Activated T-cell treated with anti-CD3 and anti-CD28 coated beads, Interleukin-2, amount 50 U/mL, for 4 hours (primary cell): Measurements from ENCODE around the gene VPS26A. TPM values are rescaled to one million over a fixed set of nuclear protein-coding genes. Genes with fewer than 3 reads are reported as not detected.
A peak's percentile ranks its signal among the peaks of the same experiment; 100 is the strongest.

Source experiments
- ATAC-seq, 2 donors: fragments of 200-7000 bp; cut with Tn5 transposase; one replicate each; pipeline ENCODE4 v1.10.0; 2021
- DNase-seq: peaks from one replicate; pipeline ENCODE4 v3.0.0-alpha.2; 2020
- H3K27me3 Mint-ChIP-seq: one replicate; pipeline ENCODE4 v1.8.0; 2021; ENCODE audit warnings: low read depth, mixed read lengths
- H3K36me3 Mint-ChIP-seq: one replicate; pipeline ENCODE4 v1.8.0; 2022; ENCODE audit warnings: mixed read lengths; ENCODE audit not compliant: insufficient read depth
- H3K4me1 Mint-ChIP-seq: one replicate; pipeline ENCODE4 v1.8.0; 2021; ENCODE audit warnings: low read depth, mixed read lengths
- H3K4me3 Mint-ChIP-seq: one replicate; pipeline ENCODE4 v1.8.0; 2021; ENCODE audit warnings: mild to moderate bottlenecking, moderate library complexity, mixed read lengths
- H3K9me3 Mint-ChIP-seq: one replicate; pipeline ENCODE4 v1.8.0; 2021; ENCODE audit warnings: mixed read lengths
- total RNA-seq, 3 donors: library from RNA; stranded (reverse); gene quantifications; one replicate each; pipeline ENCODE4 v1.2.1, GENCODE V29; 2021

Gene VPS26A
- total RNA-seq, 3 donors from 2014 or later = 25.9 to 30.5 (median 29.9) TPM

DNA sequence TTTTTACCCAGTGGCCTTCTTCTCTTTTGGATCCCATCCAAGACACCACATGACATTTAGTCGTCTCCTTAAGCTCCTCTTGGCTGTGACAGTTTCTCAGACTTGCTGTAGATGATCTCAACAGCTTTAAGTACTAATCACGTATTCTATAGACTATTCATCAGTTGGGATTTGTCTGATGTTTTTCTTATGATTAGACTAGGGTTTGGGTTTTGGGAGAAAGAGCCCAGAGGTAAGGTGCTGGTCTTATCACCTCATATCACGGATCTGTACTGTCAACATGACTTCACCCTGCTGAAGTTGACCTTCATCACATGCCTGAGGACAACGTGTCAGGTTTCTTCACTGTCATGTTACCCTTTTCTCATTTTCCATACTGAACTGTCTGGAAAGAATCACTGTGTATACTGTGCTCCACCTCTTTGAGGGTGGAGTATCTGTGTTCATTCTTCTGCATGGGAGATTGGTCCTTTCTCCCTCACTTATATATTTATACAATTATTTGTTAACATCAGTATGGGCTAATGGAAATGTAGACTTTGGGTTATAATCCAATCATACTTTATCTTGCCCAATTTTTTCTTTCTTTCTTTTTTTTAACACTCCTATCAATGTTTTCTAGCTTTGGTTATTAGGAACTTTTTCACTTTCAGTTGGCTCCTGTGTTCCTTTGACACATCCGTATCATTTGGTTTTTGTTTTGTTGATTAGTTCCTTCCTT lies 89.8 kb downstream of the VPS26A start:
- H3K27me3 Mint-ChIP-seq = no peaks in the 10 kb centered on the region
- ATAC-seq (no peak), DNase-seq (no peak)
- H3K4me1 Mint-ChIP-seq = peaks cover 19% of the 10 kb centered on the region
- H3K9me3 Mint-ChIP-seq = no peaks in the 10 kb centered on the region
- peaks cover 6% of the 10 kb centered on the region for H3K36me3 Mint-ChIP-seq
- no peak overlapping the region for H3K4me3 Mint-ChIP-seq

GRCh38 chr10:69214666-69215131 lies 90.7 kb downstream of the VPS26A start:
- peak in 1 of 2 donors; percentile 53 for ATAC-seq
- Mint-ChIP-seq H3K4me1 (peaks cover 19% of the 10 kb centered on the region), H3K36me3 (no peaks in the 10 kb centered on the region), H3K9me3 (no peaks in the 10 kb centered on the region), H3K4me3 (no peak overlapping the region), H3K27me3 (no peaks in the 10 kb centered on the region)
- no peak for DNase-seq

DNA sequence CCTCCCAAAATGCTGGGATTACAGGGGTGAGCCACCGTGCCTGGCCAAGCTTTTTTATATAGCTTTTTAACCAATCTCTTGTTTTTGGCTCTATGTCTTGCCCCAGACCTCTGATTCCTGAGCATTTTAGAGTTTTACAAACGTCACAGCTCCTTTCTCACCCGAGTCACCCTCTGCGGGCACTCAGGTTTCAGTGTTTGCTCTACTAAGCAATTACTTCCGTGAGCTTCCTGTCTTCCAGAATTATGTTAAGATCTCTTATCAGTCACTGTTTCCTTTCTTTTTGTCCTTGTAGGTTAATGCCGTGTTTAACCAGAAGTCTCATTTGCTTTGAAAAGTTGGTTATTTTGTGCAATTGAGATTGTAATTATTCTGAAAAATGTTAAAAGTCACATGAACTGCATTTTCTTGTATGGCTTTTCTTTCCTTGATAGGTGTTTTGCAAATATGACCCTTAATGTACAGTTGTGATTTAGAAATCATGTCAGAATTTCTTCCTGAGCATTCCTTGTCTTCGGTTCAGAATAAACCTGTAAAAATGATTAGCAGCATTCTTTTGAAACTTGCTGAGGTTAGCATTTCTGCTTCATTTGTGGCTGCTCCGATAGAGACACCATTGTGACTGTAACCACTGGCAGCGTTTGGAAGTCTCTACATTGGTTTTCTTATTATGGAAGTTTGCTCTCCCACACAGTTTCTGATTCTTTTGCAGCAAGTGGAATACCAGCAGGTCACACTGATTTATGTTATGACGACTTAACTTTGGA lies 91.6 kb downstream of the VPS26A start:
- DNase-seq (no peak), ATAC-seq (peak; percentile 46 to 76)
- no peaks in the 10 kb centered on the region for H3K36me3 Mint-ChIP-seq
- no peak overlapping the region for H3K4me3 Mint-ChIP-seq
- H3K4me1 Mint-ChIP-seq = peaks cover 21% of the 10 kb centered on the region
- H3K9me3 Mint-ChIP-seq = no peaks in the 10 kb centered on the region
- H3K27me3 Mint-ChIP-seq = no peaks in the 10 kb centered on the region

GRCh38 chr10:69216577-69217118 lies 92.7 kb downstream of the VPS26A start:
- no peaks in the 10 kb centered on the region for H3K9me3 Mint-ChIP-seq
- ATAC-seq (no peak), DNase-seq (no peak)
- H3K4me3 Mint-ChIP-seq = no peak overlapping the region
- peaks cover 24% of the 10 kb centered on the region for H3K4me1 Mint-ChIP-seq
- no peaks in the 10 kb centered on the region for H3K36me3 Mint-ChIP-seq
- no peaks in the 10 kb centered on the region for H3K27me3 Mint-ChIP-seq

DNA sequence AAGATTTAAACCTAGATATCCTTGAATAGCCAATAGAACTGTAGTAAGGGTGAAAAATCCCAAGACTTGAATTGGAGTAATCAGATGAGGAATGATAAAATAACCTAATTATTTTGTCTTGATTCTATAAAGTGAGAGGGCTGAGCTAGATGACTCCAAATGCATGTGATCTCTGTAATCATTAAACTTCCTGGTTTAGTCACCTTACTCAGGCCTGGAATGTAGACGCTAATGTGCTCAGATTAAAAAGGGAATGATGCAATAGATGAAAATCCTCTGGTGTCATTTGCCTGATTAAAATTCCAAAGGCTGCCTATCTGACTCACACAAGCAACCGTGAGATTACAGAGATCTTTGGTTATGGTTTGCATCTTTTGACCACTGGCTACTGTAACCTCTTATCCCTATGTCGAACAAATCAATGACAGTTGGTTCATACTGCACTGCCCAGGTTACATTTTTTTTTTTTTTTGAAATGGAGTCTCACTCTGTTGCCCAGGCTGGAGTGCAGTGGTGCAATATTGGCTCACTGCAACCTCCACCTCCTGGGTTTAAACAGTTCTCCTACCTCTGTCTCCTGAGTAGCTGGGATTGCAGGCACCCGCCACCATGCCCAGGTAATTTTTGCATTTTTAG lies 93.3 kb downstream of the VPS26A start:
- no peak for DNase-seq
- H3K36me3 Mint-ChIP-seq = no peaks in the 10 kb centered on the region
- H3K4me3 Mint-ChIP-seq = no peak overlapping the region
- no peaks in the 10 kb centered on the region for H3K9me3 Mint-ChIP-seq
- ATAC-seq = no peak
- peaks cover 30% of the 10 kb centered on the region for H3K4me1 Mint-ChIP-seq
- H3K27me3 Mint-ChIP-seq = no peaks in the 10 kb centered on the region

- ATAC-seq (no peak), DNase-seq (no peak)
- H3K27me3 Mint-ChIP-seq = no peaks in the 10 kb centered on the region
- peaks cover 41% of the 10 kb centered on the region for H3K4me1 Mint-ChIP-seq
- no peak overlapping the region for H3K4me3 Mint-ChIP-seq
- H3K9me3 Mint-ChIP-seq = no peaks in the 10 kb centered on the region
- no peaks in the 10 kb centered on the region for H3K36me3 Mint-ChIP-seq
Measured at GRCh38 chr10:69218831-69219230, 94.9 kb downstream of the VPS26A start.

- ATAC-seq (no peak), DNase-seq (no peak)
- Mint-ChIP-seq H3K27me3 (no peaks in the 10 kb centered on the region), H3K4me1 (peaks cover 37% of the 10 kb centered on the region), H3K36me3 (no peaks in the 10 kb centered on the region), H3K9me3 (no peaks in the 10 kb centered on the region), H3K4me3 (no peak within 1 kb of the TSS)
Measured at GRCh38 chr10:69220041-69220451, 96.1 kb downstream of the VPS26A start, which contains the start of gene HKDC1. TSS of gene HKDC1 (plus strand) at chr10:69220332. CDS start at chr10:69220436, 104 bp downstream.

DNA sequence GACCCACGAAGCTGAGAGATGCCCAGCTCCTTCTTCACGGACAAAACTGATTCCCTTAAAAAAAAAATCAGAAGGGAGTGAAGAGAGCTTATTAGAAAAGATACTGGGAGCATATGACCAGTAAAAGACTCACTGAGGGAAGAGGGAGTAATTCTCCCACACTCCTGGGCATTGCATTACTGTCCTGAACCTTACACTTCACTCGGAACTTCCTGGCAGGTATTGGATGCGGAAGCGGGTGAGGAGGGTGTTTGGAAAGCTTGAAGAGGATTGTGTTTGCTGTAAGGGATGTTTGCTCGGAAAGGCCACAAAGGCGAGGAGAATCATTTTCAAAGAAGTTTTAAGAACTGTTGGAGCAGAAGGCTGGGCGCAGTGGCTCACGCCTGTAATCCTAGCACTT lies 96.5 kb downstream of the VPS26A start:
- H3K36me3 Mint-ChIP-seq = no peaks in the 10 kb centered on the region
- no peaks in the 10 kb centered on the region for H3K9me3 Mint-ChIP-seq
- no peak overlapping the region for H3K4me3 Mint-ChIP-seq
- DNase-seq (no peak), ATAC-seq (no peak)
- peaks cover 37% of the 10 kb centered on the region for H3K4me1 Mint-ChIP-seq
- no peaks in the 10 kb centered on the region for H3K27me3 Mint-ChIP-seq

Other genes with a start within 250 kb of the VPS26A start
- gene DDX50, start 222.9 kb upstream of the VPS26A start, total RNA-seq = 10 to 100 TPM; 42.4 to 52.8 (median 43.7) TPM
- 100 to 1,000 TPM; 443 to 481 (median 460) TPM for gene DDX21, start 168.0 kb upstream of the VPS26A start, total RNA-seq
- gene KIFBP, start 135.4 kb upstream of the VPS26A start, total RNA-seq = 10 to 100 TPM in 1 of 3 donors, 1 to 10 TPM in 2; 7.5 to 11.4 (median 9.3) TPM
- 100 to 1,000 TPM; 455 to 725 (median 567) TPM for gene SRGN, start 36.1 kb upstream of the VPS26A start, total RNA-seq
- gene SUPV3L1, start 56.1 kb downstream of the VPS26A start, total RNA-seq = 10 to 100 TPM; 62.3 to 70.0 (median 63.0) TPM
- under 1 TPM in 2 of 3 donors, not detected in 1; 0.05 to 0.54 TPM for gene HKDC1, start 96.2 kb downstream of the VPS26A start, total RNA-seq
- gene HK1, start 154.3 kb downstream of the VPS26A start, total RNA-seq = 100 to 1,000 TPM; 147 to 169 (median 165) TPM